GM23248 (cell line): ENCODE data around the gene RBPJ.

ENCODE experiments used
- EZH2 ChIP-seq: fragments of 200-600 bp; sonication (generic); IDR thresholded peaks from 2 replicates; pipeline ENCODE4 v1.6.1; 2018; ENCODE audit warnings: antibody characterized with exemption, mild to moderate bottlenecking; ENCODE audit not compliant: insufficient read depth, poor library complexity, severe bottlenecking
- EZH2phosphoT487 ChIP-seq: fragments of 200-600 bp; sonication (generic); IDR thresholded peaks from 2 replicates; pipeline ENCODE4 v1.6.1; 2018; ENCODE audit warnings: antibody characterized with exemption, moderate library complexity, mild to moderate bottlenecking, low read depth; ENCODE audit not compliant: insufficient read depth

DNA sequence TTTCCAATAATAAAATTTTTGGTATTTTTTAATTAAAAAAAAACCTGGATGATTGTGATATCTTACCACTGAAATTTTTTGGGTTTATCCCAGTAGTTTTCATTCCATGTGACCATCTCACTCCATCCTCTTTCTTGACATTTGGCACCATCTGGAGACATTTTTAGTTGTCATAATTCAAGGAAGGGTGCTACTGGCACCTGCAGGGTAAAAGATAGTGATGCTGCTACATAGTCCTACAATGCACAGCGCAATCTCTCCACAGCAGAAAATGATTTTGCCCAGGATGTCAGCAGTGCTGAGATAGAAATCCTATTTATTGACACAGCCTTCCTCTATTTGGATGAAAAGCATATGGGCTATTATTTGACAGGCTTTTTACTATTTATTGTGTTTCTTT is 79.3 kb downstream of the RBPJ start:
- TF ChIP-seq EZH2phosphoT487 (no peak), EZH2 (no peak)
